ENCODE results near the gene BBS9. TPM values are rescaled to one million over a fixed set of nuclear protein-coding genes. Genes with fewer than 3 reads are reported as not detected.

Gene BBS9
- total RNA-seq, 1 donor from 2014 or later = 21.1 TPM

GRCh38 chr7:33411020-33411419 lies 281.7 kb downstream of the BBS9 start:
- Mint-ChIP-seq H3K4me3 (ENCODE audit: unreplicated experiment) (no peak overlapping the region), H3K27ac (ENCODE audit: unreplicated experiment) (no peak overlapping the region), H3K36me3 (ENCODE audit: unreplicated experiment) (peaks cover 22% of the 10 kb centered on the region), H3K27me3 (ENCODE audit: unreplicated experiment) (no peaks in the 10 kb centered on the region), H3K9me3 (ENCODE audit: unreplicated experiment) (peaks cover 6% of the 10 kb centered on the region), H3K4me1 (ENCODE audit: low read depth, unreplicated experiment) (no peaks in the 10 kb centered on the region)
- TF ChIP-seq, protein P1, sequence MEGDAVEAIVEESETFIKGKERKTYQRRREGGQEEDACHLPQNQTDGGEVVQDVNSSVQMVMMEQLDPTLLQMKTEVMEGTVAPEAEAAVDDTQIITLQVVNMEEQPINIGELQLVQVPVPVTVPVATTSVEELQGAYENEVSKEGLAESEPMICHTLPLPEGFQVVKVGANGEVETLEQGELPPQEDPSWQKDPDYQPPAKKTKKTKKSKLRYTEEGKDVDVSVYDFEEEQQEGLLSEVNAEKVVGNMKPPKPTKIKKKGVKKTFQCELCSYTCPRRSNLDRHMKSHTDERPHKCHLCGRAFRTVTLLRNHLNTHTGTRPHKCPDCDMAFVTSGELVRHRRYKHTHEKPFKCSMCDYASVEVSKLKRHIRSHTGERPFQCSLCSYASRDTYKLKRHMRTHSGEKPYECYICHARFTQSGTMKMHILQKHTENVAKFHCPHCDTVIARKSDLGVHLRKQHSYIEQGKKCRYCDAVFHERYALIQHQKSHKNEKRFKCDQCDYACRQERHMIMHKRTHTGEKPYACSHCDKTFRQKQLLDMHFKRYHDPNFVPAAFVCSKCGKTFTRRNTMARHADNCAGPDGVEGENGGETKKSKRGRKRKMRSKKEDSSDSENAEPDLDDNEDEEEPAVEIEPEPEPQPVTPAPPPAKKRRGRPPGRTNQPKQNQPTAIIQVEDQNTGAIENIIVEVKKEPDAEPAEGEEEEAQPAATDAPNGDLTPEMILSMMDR (IDR thresholded peaks at IDR 0.05; ENCODE audit: partially characterized antibody, unreplicated experiment) = no peak
- no peak for DNase-seq

- Mint-ChIP-seq H3K27me3 (ENCODE audit: unreplicated experiment) (no peaks in the 10 kb centered on the region), H3K36me3 (ENCODE audit: unreplicated experiment) (peaks cover 17% of the 10 kb centered on the region), H3K9me3 (ENCODE audit: unreplicated experiment) (peaks cover 4% of the 10 kb centered on the region), H3K4me3 (ENCODE audit: unreplicated experiment) (no peak overlapping the region), H3K4me1 (ENCODE audit: low read depth, unreplicated experiment) (no peaks in the 10 kb centered on the region), H3K27ac (ENCODE audit: unreplicated experiment) (no peak overlapping the region)
- DNase-seq = no peak
- TF ChIP-seq, protein P1 (IDR thresholded peaks at IDR 0.05; ENCODE audit: partially characterized antibody, unreplicated experiment) = no peak
Observed at GRCh38 chr7:33412331-33412730, 283.0 kb downstream of the BBS9 start.

- H3K36me3 Mint-ChIP-seq (ENCODE audit: unreplicated experiment) = no peaks in the 10 kb centered on the region
- TF ChIP-seq, protein P1 (IDR thresholded peaks at IDR 0.05; ENCODE audit: partially characterized antibody, unreplicated experiment) = no peak
- no peak overlapping the region for H3K27ac Mint-ChIP-seq (ENCODE audit: unreplicated experiment)
- DNase-seq = no peak
- H3K27me3 Mint-ChIP-seq (ENCODE audit: unreplicated experiment) = no peaks in the 10 kb centered on the region
- no peak overlapping the region for H3K4me3 Mint-ChIP-seq (ENCODE audit: unreplicated experiment)
- H3K4me1 Mint-ChIP-seq (ENCODE audit: low read depth, unreplicated experiment) = peaks cover 7% of the 10 kb centered on the region
- H3K9me3 Mint-ChIP-seq (ENCODE audit: unreplicated experiment) = no peaks in the 10 kb centered on the region
Observed at GRCh38 chr7:33418251-33418701, 288.9 kb downstream of the BBS9 start.

DNA sequence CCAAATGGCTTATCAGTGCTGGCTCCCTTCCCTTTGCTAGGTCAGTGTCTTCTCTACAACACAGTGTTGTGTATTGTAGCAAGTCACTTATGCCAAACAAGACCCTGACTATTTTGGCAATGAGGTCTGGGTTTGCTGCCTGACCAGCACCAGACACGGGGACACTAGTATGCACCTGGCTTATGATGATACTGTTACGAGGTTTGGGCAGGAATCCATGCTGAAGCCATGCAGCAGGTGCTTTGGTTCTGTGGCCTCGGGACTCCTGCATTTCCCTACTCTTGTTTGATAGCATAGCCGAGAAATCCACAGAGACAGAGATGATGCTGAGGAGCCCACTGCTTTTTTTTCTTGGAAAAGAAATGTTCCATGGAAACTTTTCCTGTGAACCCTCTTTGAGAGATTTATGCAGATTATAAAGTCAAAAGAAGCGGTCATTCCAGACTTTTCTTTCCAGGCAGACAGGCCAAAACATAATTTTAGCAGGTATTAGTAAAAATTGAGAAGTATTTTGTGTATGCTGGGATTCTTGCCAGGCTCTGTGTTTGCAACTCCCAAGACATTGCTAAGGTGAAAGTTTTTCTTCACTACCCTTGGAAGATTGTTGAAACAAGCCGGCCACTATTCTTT lies 291.1 kb downstream of the BBS9 start:
- TF ChIP-seq, protein P1 (IDR thresholded peaks at IDR 0.05; ENCODE audit: partially characterized antibody, unreplicated experiment) = no peak
- Mint-ChIP-seq H3K9me3 (ENCODE audit: unreplicated experiment) (no peaks in the 10 kb centered on the region), H3K27ac (ENCODE audit: unreplicated experiment) (no peak overlapping the region), H3K36me3 (ENCODE audit: unreplicated experiment) (no peaks in the 10 kb centered on the region), H3K27me3 (ENCODE audit: unreplicated experiment) (peaks cover 1% of the 10 kb centered on the region), H3K4me1 (ENCODE audit: low read depth, unreplicated experiment) (peaks cover 8% of the 10 kb centered on the region), H3K4me3 (ENCODE audit: unreplicated experiment) (no peak overlapping the region)
- DNase-seq = no peak

DNA sequence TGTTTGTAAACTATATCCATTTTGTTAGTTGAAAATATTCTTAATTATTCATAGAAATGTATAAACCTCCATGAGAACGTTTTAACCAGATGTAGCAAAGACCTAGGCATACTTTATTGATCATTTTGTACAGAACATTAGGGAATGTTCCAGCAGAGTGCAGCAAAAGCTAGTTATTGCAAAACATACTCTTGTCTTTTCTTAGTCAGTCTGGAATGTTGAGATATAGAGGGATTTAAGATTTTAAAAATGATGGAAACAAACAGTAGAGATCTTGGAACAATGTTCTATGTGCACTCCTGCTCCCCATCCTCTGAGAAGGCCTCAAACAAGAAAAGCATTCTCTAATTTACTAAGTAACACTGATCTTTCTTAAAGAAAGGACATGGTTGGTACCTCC lies 292.1 kb downstream of the BBS9 start:
- H3K36me3 Mint-ChIP-seq (ENCODE audit: unreplicated experiment) = no peaks in the 10 kb centered on the region
- DNase-seq = no peak
- no peaks in the 10 kb centered on the region for H3K9me3 Mint-ChIP-seq (ENCODE audit: unreplicated experiment)
- no peak overlapping the region for H3K27ac Mint-ChIP-seq (ENCODE audit: unreplicated experiment)
- TF ChIP-seq, protein P1 (IDR thresholded peaks at IDR 0.05; ENCODE audit: partially characterized antibody, unreplicated experiment) = no peak
- peaks cover 16% of the 10 kb centered on the region for H3K4me1 Mint-ChIP-seq (ENCODE audit: low read depth, unreplicated experiment)
- no peak overlapping the region for H3K4me3 Mint-ChIP-seq (ENCODE audit: unreplicated experiment)
- peaks cover 2% of the 10 kb centered on the region for H3K27me3 Mint-ChIP-seq (ENCODE audit: unreplicated experiment)

Measured in glutamatergic neuron (in vitro differentiated cells).